Chondrocyte (in vitro differentiated cells): Measurements from ENCODE around the gene RHNO1. TPM values are rescaled to one million over a fixed set of nuclear protein-coding genes. Genes with fewer than 3 reads are reported as not detected.

ENCODE experiments used
- DNase-seq: peaks from one replicate; pipeline ENCODE4 v3.0.0; 2021; ENCODE audit warnings: mixed read lengths, low spot score
- H3K27ac Mint-ChIP-seq: one replicate; pipeline ENCODE4 v1.8.0; 2021; ENCODE audit warnings: mild to moderate bottlenecking, moderate library complexity, mixed read lengths; ENCODE audit not compliant: unreplicated experiment
- H3K27me3 Mint-ChIP-seq: 2 replicates; pipeline ENCODE4 v1.8.0; 2021; ENCODE audit warnings: low read depth, mixed read lengths
- H3K36me3 Mint-ChIP-seq: 2 replicates; pipeline ENCODE4 v1.8.0; 2021; ENCODE audit warnings: low read depth, mixed read lengths
- H3K4me1 Mint-ChIP-seq: 2 replicates; pipeline ENCODE4 v1.8.0; 2021; ENCODE audit warnings: low read depth, mild to moderate bottlenecking, mixed read lengths
- H3K4me3 Mint-ChIP-seq: one replicate; pipeline ENCODE4 v1.8.0; 2021; ENCODE audit warnings: mild to moderate bottlenecking, moderate library complexity, mixed read lengths; ENCODE audit not compliant: unreplicated experiment
- H3K9me3 Mint-ChIP-seq: 2 replicates; pipeline ENCODE4 v1.8.0; 2021; ENCODE audit warnings: low read depth, mixed read lengths
- total RNA-seq: library from RNA; stranded (reverse); gene quantifications from 3 replicates; pipeline ENCODE4 v1.2.1, GENCODE V29; 2021
- TF ChIP-seq, protein P1 (sequence below): fragments of 200-600 bp; sonication (generic); IDR thresholded peaks from 2 replicates; pipeline ENCODE4 v1.5.0; 2021; ENCODE audit warnings: antibody characterized with exemption, mild to moderate bottlenecking, moderate library complexity

The RHNO1 gene
- total RNA-seq, 1 donor from 2014 or later = 18.8 TPM

DNA sequence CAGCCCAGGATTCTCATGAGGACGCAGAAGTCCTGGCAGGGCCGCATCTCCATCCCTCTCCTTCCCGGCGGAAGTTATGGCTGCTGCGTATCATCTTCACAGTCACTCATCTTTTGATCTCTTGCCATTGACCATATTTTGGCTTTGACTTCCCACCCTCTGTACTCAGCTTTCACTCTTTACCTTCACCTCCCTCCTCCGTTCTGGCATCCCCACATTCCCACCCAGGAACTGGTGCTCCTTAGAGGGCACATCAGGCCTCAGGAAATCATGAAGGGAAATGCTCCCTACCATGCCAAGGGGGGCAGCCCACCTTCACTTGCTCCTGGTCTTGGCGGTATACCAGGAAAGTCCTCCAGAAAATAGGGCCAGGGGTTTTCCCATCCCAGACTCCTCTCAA lies 21.5 kb upstream of the RHNO1 start:
- Mint-ChIP-seq H3K4me1 (peaks cover 7% of the 10 kb centered on the region), H3K36me3 (peaks cover 2% of the 10 kb centered on the region), H3K27ac (no peak overlapping the region), H3K9me3 (no peaks in the 10 kb centered on the region), H3K4me3 (no peak overlapping the region), H3K27me3 (no peaks in the 10 kb centered on the region)
- TF ChIP-seq, protein P1, sequence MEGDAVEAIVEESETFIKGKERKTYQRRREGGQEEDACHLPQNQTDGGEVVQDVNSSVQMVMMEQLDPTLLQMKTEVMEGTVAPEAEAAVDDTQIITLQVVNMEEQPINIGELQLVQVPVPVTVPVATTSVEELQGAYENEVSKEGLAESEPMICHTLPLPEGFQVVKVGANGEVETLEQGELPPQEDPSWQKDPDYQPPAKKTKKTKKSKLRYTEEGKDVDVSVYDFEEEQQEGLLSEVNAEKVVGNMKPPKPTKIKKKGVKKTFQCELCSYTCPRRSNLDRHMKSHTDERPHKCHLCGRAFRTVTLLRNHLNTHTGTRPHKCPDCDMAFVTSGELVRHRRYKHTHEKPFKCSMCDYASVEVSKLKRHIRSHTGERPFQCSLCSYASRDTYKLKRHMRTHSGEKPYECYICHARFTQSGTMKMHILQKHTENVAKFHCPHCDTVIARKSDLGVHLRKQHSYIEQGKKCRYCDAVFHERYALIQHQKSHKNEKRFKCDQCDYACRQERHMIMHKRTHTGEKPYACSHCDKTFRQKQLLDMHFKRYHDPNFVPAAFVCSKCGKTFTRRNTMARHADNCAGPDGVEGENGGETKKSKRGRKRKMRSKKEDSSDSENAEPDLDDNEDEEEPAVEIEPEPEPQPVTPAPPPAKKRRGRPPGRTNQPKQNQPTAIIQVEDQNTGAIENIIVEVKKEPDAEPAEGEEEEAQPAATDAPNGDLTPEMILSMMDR = no peak
- DNase-seq = peak; percentile 46

DNA sequence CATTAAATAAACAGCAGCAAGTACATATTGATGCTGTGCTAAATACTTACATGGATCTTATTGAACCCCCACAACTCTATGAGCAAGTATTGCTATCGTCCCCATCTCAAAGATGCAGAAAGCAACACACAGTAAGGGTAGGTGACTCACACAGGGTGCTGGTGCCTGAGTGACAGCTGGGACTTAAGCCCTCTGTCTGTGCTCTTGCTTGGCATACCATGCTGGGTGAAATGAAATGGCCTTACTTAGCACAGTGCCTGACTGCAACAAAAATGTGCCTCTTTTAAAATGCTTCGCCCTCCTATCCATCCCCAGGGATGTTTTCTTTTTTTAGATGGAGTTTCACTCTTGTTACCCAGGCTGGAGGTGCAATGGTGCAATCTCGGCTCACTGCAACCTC lies 21.0 kb upstream of the RHNO1 start:
- no peaks in the 10 kb centered on the region for H3K27me3 Mint-ChIP-seq
- H3K4me1 Mint-ChIP-seq = peaks cover 7% of the 10 kb centered on the region
- H3K36me3 Mint-ChIP-seq = peaks cover 2% of the 10 kb centered on the region
- TF ChIP-seq, protein P1 = no peak
- H3K27ac Mint-ChIP-seq = no peak overlapping the region
- no peaks in the 10 kb centered on the region for H3K9me3 Mint-ChIP-seq
- no peak overlapping the region for H3K4me3 Mint-ChIP-seq
- DNase-seq = peak; percentile 21

DNA sequence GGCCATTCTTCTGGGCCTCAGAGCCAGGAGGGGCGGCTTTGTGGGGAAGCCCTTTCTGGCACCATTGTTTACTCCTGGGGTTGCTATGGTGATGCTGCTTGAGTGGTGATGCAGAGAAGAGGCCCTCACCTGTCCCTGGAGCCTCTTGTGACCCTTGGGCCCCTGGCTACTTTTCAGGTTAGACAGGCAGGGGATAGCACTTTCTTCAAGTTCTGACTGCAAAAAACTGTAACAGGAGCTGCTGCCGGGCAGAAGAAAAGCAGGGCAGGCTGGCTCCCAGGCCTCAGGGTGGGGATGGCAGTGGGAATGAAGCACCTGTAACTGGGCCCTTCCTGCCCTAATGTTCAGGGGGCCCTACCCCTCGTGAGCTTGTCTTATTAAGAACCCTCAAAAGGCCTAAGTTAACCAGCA lies 20.0 kb upstream of the RHNO1 start, which contains the start of gene TEX52:
TEX52 (minus strand) TSS at position 19 of the 411 bp plus-strand sequence; CDS start at position 6, 13 bp downstream.
- Mint-ChIP-seq H3K4me1 (peaks cover 7% of the 10 kb centered on the region), H3K27me3 (no peaks in the 10 kb centered on the region), H3K4me3 (no peak within 1 kb of the TSS), H3K9me3 (no peaks in the 10 kb centered on the region), H3K27ac (no peak within 1 kb of the TSS), H3K36me3 (peaks cover 2% of the 10 kb centered on the region)
- TF ChIP-seq, protein P1 = no peak
- peak; percentile 70 for DNase-seq

DNA sequence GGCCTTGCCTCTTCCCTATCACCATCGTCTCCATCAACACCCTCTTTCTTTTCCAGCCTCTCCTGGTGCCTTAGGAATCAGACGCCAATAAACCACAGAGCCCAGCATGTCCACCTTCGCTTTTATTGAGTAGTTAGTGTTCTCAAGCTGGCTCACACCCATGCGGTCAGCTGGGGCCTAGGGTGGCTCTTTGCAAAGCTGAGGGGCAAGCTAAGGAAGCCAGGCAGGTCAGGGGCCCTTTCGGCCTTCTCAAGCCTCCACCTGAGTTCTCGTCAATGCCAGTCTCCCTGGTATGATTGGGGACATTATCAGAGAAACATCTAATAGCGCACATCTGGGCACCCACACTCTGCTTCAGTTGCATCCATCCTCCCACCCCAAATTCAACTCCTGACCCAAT lies 19.4 kb upstream of the RHNO1 start:
- no peaks in the 10 kb centered on the region for H3K27me3 Mint-ChIP-seq
- no peaks in the 10 kb centered on the region for H3K9me3 Mint-ChIP-seq
- no peak overlapping the region for H3K4me3 Mint-ChIP-seq
- no peak overlapping the region for H3K27ac Mint-ChIP-seq
- peaks cover 7% of the 10 kb centered on the region for H3K4me1 Mint-ChIP-seq
- DNase-seq = peak; percentile 48
- peaks cover 2% of the 10 kb centered on the region for H3K36me3 Mint-ChIP-seq
- TF ChIP-seq, protein P1 = no peak

DNA sequence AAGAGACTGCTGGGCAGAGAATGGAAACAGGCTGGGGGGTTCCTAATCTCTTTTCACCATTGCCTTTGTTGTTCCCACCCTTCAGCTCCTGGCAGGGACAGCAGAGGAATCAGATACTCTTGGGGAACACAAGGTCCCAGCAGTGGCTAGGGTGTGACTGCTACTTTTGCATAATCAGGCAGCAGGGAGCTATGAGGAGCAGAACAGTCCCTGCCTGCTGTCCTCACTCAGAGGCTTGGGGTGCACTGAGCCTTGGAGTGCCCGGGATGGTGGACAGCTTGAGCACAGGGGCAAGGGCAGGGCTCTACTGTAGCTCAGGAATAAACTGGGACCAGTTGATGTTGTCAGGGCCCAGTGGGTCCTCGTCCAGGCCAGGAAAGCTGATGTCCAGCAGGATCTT lies 18.7 kb upstream of the RHNO1 start:
- H3K36me3 Mint-ChIP-seq = peaks cover 2% of the 10 kb centered on the region
- no peak overlapping the region for H3K27ac Mint-ChIP-seq
- peaks cover 7% of the 10 kb centered on the region for H3K4me1 Mint-ChIP-seq
- H3K9me3 Mint-ChIP-seq = no peaks in the 10 kb centered on the region
- TF ChIP-seq, protein P1 = no peak
- H3K27me3 Mint-ChIP-seq = no peaks in the 10 kb centered on the region
- no peak overlapping the region for H3K4me3 Mint-ChIP-seq
- DNase-seq = no peak
